Anterior cingulate cortex (tissue), 58 donors: Measurements from ENCODE around the gene MUC20.
"Not testable (repeated sequence)": the region's sequence is repeated elsewhere in the genome, so short reads cannot be mapped to it uniquely, and the experiment has no call there.

Experiments
- DNase-seq, 58 donors: peaks; one replicate each; lab custom pipeline; 2025; lab: John Stamatoyannopoulos, UW

MUC20 gene

DNA sequence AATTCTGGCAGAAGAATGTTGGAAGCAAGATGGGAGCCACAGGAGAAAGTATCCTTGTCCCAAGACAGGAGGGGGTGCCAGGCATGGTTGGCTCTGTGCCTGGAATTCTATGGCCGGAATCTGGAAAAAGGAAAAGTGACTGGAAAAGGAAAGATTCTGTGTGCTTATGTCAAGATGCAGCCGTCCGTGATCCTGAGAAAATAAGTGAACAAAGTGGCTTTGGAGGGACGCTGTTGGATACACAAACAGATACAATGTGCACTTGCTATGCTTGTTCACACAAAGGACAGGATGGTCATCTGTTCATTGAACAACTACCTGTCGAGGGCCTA, 28.5 kb upstream of the MUC20 start:
- DNase-seq = no peak

GRCh38 chr3:195692781-195693427, 27.9 kb upstream of the MUC20 start:
- no peak for DNase-seq

DNA sequence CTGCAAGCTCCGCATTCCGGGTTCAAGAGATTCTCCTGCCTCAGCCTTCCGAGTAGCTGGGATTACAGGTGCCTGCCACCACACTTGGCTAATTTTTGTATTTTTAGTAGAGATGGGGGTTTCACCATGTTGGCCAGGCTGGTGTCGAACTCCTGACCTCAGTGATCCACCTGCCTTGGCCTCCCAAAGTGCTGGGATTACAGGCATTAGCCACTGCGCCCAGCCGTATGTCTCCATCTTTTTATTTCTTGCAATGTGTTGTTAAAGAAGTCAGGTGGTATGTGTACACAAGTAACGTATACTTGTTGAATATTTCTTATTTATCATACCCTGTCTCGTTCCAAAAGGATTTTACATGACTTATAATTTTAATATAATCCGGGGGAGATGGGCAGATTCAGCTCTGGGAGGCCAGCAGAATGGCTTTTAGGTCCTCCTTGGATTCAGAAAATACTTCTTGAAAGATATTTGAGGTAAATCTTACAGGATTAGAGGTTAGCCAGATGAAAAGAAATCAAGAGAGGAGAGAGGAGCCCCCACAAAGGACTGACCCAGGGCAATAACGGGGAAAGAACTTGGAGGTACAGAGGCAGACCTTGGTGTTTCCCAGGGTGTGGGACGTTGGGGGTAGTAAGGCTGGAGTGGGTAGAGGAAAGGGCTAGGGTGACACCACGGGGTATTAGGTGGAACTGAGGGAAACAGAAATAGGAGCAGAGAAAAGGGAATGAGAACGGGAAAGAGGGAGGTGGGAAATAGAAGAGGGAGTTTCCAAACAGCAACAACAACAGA, 27.2 kb upstream of the MUC20 start:
- DNase-seq = no peak

DNA sequence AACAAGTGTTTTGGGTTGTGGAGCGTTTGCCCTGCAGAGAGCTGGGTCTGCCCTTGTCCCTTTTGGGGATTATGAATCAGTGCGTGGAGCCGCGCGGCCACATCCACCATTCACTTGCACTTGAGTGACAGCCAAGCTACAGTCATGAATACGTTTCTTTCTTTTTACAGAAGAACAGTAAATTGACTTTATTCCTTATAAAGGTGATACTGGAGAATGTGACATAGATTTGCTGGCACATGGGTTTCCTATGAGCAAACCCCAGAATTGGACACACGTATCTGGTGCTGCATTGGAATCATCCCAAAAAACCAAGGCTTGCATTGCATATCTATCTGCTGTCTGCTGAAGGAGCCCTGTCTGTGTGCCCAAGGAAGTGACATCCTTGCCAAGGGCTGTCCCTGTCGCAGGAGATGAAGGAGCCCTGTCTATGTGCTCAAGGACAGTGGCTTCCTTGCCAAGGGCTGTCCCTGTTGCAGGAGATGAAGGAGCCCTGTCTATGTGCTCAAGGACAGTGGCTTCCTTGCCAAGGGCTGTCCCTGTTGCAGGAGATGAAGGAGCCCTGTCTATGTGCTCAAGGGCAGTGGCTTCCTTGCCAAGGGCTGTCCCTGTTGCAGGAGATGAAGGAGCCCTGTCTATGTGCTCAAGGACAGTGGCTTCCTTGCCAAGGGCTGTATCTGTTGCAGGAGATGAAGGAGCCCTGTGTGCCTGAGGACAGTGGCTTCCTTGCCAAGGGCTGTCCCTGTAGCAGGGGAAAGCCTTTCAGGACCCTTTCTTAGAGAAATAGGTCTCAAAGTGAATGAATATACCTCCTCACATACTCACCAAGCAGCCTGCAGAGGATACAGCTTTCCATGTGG, 26.3 kb upstream of the MUC20 start:
- DNase-seq = not testable (repeated sequence)

DNA sequence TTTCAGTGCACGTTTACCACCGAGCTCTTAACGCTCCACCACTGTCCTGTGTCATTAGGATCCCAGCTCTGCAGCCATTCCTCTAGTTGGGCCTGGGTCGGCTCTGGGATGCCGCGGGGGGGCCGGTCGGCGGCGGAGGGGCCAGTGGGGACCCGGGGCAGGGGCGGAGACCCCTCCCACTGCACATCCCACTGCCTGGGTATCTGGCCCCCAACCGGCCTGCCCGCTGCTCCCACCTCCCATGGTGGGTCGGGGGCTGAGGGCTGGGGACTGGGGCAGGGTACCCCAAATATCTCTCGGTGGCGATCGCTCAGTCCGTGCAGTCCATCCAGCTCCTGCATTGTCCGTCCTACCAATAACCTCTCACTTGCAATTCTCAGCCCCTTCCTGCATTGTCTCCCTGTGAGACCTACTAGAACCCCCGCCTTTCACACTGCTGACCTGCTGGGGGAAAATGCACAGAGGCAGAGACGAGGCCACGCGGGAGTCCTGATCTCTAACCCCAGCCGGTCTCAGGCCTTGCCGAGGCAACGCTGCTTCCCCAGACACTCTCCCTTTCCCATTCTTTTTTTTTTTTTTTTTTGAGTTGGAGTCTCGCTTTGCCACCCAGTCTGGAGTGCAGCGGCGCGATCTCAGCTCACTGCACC, 24.0 kb upstream of the MUC20 start:
- DNase-seq = no peak

DNA sequence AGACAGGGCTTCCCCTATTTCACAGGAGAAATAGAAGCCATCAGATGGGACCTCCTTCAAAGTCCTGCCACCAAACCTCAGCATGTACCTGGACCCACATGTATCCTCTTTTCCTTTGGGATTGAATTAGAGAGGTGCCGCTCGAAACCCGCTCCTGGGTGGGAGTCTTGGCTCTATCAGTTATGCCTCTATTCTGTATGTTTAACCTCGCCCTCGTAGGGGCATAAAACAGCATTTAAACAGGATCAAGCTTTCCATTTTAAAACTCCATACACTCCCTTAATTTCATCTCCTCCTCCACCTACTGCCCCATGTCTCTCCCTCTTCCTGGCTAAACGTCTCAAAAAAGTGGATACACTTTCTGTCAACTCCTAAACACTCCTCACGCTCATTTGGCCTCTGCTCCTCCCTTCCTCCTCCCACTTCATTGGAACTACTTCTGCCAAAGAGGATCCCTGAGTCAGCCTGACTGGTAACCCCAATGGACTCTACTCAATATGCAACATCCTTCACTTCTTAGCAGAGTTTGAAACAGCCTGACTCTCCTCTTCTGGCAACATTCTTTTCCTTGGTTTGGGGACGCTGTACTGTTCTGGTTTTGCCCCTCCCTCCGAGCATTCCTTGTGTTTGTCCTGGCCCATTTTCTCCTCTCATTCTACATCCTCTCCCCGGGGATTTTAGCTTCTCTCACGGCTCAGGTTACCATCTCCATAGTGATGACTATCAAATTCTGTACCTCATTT, 23.0 kb upstream of the MUC20 start:
- DNase-seq = no peak

- DNase-seq = no peak
Measured at GRCh38 chr3:195698325-195698646, 22.5 kb upstream of the MUC20 start.

- no peak for DNase-seq
Measured at GRCh38 chr3:195698647-195699387, 22.0 kb upstream of the MUC20 start.

DNA sequence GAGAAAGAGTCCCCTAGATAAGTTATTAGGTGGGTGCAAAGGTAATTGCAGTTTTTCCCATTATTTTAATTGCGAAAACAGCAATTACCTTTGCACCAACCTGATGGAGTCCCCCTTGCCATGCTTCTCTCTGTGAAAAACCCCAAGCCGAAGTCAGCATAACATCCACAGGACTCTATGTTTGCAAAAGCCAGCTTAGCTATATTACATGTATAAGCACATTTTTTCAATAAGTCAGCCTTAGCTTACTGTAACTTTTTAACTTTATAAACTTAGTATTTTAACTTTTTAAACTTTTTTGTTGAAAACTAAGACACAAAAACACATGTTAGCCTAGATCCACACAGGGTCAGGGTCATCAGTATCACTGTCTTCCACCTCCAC, 21.4 kb upstream of the MUC20 start:
- no peak for DNase-seq

DNA sequence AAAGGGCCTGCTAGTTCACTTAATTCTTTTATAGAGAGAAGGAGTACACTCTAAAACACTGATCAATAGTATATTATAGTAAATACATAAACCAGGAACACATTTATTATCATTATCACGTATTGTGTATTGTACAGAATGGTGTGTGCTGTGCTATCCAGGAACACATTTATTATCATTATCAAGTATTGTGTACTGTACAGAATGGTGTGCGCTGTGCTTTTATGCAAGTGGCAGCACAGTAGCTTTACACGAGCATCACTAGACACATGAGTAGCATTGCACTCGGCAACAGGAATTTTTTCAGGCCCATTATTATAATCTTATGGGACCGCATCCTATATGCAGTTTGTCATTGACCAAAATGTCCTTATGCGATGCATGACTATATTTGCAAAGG, 20.9 kb upstream of the MUC20 start:
- DNase-seq = no peak

DNA sequence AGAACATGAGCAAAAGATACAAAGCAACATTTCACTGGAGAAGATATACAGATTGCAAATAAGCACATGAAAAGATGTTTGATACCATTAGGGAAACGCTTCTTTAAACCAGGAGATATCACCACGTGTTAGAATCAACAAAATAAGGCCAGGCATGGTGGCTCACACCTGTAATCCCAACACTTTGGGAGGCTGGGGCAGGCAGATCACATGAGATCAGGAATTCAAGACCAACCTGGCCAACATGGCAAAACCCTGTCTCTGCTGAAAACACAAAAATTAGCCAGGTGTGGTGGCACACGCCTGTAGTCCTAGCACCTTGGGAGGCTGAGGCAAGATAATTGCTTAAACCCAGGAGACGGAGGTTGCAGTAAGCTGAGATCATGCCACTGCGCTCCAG, 20.5 kb upstream of the MUC20 start:
- DNase-seq = no peak

- no peak for DNase-seq
Measured at GRCh38 chr3:195701042-195701915, 19.5 kb upstream of the MUC20 start.

- DNase-seq = no peak
Measured at GRCh38 chr3:195703776-195704175, 17.0 kb upstream of the MUC20 start.

- no peak for DNase-seq
Measured at GRCh38 chr3:195704433-195704999, 16.3 kb upstream of the MUC20 start.

GRCh38 chr3:195705081-195705991, 15.4 kb upstream of the MUC20 start:
- no peak for DNase-seq

GRCh38 chr3:195708061-195708460, 12.7 kb upstream of the MUC20 start:
- DNase-seq = no peak
